Fibroblast of skin of abdomen (primary cell): ENCODE measurements around the gene NKX1-1.

Experiments used
- DNase-seq: peaks from one replicate; pipeline ENCODE4 v3.0.0-alpha.2; 2013

The NKX1-1 gene

GRCh38 chr4:1416948-1417260 lies 10.7 kb upstream of the NKX1-1 start:
- no peak for DNase-seq

- DNase-seq, result no peak
Observed at GRCh38 chr4:1416051-1416947, 10.1 kb upstream of the NKX1-1 start.

GRCh38 chr4:1415681-1415981 lies 9.4 kb upstream of the NKX1-1 start:
- no peak for DNase-seq

- DNase-seq, result no peak
Observed at GRCh38 chr4:1414831-1415680, 8.8 kb upstream of the NKX1-1 start.

- no peak for DNase-seq
Observed at GRCh38 chr4:1413687-1414479, 7.6 kb upstream of the NKX1-1 start.

GRCh38 chr4:1413204-1413663 lies 7.0 kb upstream of the NKX1-1 start:
- no peak for DNase-seq

GRCh38 chr4:1412376-1413203 lies 6.3 kb upstream of the NKX1-1 start:
- DNase-seq, result no peak

GRCh38 chr4:1411436-1412375 lies 5.5 kb upstream of the NKX1-1 start:
- DNase-seq, result no peak

- DNase-seq, result peak; percentile 28
Observed at GRCh38 chr4:1410491-1411325, 4.5 kb upstream of the NKX1-1 start.

GRCh38 chr4:1409491-1410425 lies 3.5 kb upstream of the NKX1-1 start:
- DNase-seq, result no peak

GRCh38 chr4:1409079-1409478 lies 2.8 kb upstream of the NKX1-1 start:
- DNase-seq, result no peak

GRCh38 chr4:1408418-1408817 lies 2.2 kb upstream of the NKX1-1 start:
- DNase-seq, result no peak

GRCh38 chr4:1407657-1408333 lies 1.6 kb upstream of the NKX1-1 start:
- DNase-seq, result no peak

- DNase-seq, result no peak
Observed at GRCh38 chr4:1406981-1407656, 877 bp upstream of the NKX1-1 start.

- DNase-seq, result no peak
Observed at GRCh38 chr4:1405636-1406393, 427 bp downstream of the NKX1-1 start.

- DNase-seq, result no peak
Observed at GRCh38 chr4:1405254-1405635, 997 bp downstream of the NKX1-1 start.
